ENCODE data around the gene PTPRZ1.

DNA sequence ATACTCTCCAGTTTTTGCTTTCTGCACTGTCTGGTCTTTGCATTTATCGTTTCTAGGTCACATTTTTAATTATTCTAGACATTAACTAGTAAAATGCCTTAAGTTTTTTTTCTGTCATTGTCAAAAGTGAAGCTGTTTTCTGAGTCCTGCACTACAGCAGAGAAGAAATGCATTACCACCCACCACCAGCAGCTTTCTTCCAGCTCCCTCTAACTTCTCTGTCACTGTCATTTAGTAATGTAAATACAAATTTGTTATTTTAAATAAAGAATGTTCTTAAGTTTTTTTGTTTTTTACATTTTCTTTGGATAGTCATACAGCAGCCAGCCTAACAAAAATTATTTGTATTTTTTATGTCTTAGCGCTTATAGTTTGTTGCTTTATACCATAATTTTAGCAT is 18.8 kb downstream of the PTPRZ1 start:
- TF ChIP-seq POLR2A (IDR thresholded peaks at IDR 0.05; ENCODE audit: low read length) (no peak), GATA1 (IDR thresholded peaks at IDR 0.05; ENCODE audit: low read depth, low read length) (no peak)

Data from erythroblast (primary cell).